DND-41 (cell line): ENCODE data around the gene CIC.

Experiments
- ATAC-seq: fragments of 200-7000 bp; cut with Tn5 transposase; 3 replicates; pipeline ENCODE4 v1.9.1; 2021; ENCODE audit warnings: low read depth; ENCODE audit not compliant: insufficient read depth
- DNase-seq: peaks from one replicate; pipeline ENCODE4 v3.0.0-alpha.2; 2020
- H2AFZ ChIP-seq: 2 replicates; pipeline ENCODE4 v1.6.0; 2012; ENCODE audit warnings: low read depth, low read length
- H3K27ac ChIP-seq: 2 replicates; pipeline ENCODE4 v1.5.1; 2012; ENCODE audit warnings: low read length, inconsistent platforms
- H3K27me3 ChIP-seq: fragments of 200-600 bp; sonication (generic); 2 replicates; pipeline ENCODE4 v1.6.0; 2012; ENCODE audit warnings: low read length, mild to moderate bottlenecking, inconsistent platforms; ENCODE audit not compliant: insufficient read depth, poor library complexity
- H3K36me3 ChIP-seq: 2 replicates; pipeline ENCODE4 v1.5.1; 2012; ENCODE audit warnings: low read length, inconsistent platforms; ENCODE audit not compliant: insufficient read depth
- H3K4me1 ChIP-seq: 2 replicates; pipeline ENCODE4 v1.5.1; 2012; ENCODE audit warnings: mild to moderate bottlenecking, low read length; ENCODE audit not compliant: insufficient read depth
- H3K4me2 ChIP-seq: 2 replicates; pipeline ENCODE4 v1.6.0; 2012; ENCODE audit warnings: mild to moderate bottlenecking, moderate library complexity, low read length, inconsistent platforms; ENCODE audit not compliant: insufficient read depth
- H3K4me3 ChIP-seq, 2 experiments: fragments of 200-600 bp in 1 of 2; shearing (Covaris generic) in 1 of 2; 2 replicates each; pipeline ENCODE4 v1.5.1; 2012 to 2016; ENCODE audit warnings: inconsistent platforms in 2 of 2, low read length in 2 of 2, mild to moderate bottlenecking in 2 of 2, low read depth in 1 of 2, moderate library complexity in 1 of 2
- H3K79me2 ChIP-seq: 2 replicates; pipeline ENCODE4 v1.6.0; 2012; ENCODE audit warnings: low read length, inconsistent platforms; ENCODE audit not compliant: insufficient read depth
- H3K9ac ChIP-seq: 2 replicates; pipeline ENCODE4 v1.6.0; 2012; ENCODE audit warnings: low read depth, mild to moderate bottlenecking, inconsistent platforms, low read length, moderate library complexity
- H3K9me3 ChIP-seq: 2 replicates; pipeline ENCODE4 v1.5.1; 2012; ENCODE audit warnings: low read length, moderate library complexity, mild to moderate bottlenecking, inconsistent platforms; ENCODE audit not compliant: insufficient read depth, severe bottlenecking
- H4K20me1 ChIP-seq: 2 replicates; pipeline ENCODE4 v1.6.0; 2012; ENCODE audit warnings: low read length; ENCODE audit not compliant: insufficient read depth
- CTCF ChIP-seq: IDR thresholded peaks from 2 replicates; pipeline ENCODE4 v1.5.1; 2012; ENCODE audit warnings: borderline replicate concordance, low read length, moderate library complexity, mild to moderate bottlenecking; ENCODE audit not compliant: poor library complexity, severe bottlenecking; ENCODE audit errors: extremely low read depth
- EZH2 ChIP-seq: IDR thresholded peaks from 3 replicates; pipeline ENCODE4 v1.6.1; 2012; ENCODE audit warnings: borderline replicate concordance, low read depth, mild to moderate bottlenecking, moderate library complexity, low read length, inconsistent platforms; ENCODE audit not compliant: severe bottlenecking

The CIC gene

GRCh38 chr19:42272989-42273406 lies 3.9 kb downstream of the CIC start:
- ATAC-seq (no peak), DNase-seq (no peak)
- peaks cover 28% of the 10 kb centered on the region for H3K79me2 ChIP-seq
- peaks cover 42% of the 10 kb centered on the region for H3K36me3 ChIP-seq
- peaks cover 16% of the 10 kb centered on the region for H3K4me1 ChIP-seq
- no peaks in the 10 kb centered on the region for H3K27me3 ChIP-seq
- no peak for TF ChIP-seq EZH2
- TF ChIP-seq CTCF: no peak
- H3K4me3 ChIP-seq: no peak overlapping the region
- no peaks in the 10 kb centered on the region for H3K9me3 ChIP-seq
- no peak overlapping the region for H3K4me2 ChIP-seq
- H2AFZ ChIP-seq: no peak overlapping the region
- H3K27ac ChIP-seq: no peak overlapping the region
- no peak overlapping the region for H3K9ac ChIP-seq
- H4K20me1 ChIP-seq: no peaks in the 10 kb centered on the region

DNA sequence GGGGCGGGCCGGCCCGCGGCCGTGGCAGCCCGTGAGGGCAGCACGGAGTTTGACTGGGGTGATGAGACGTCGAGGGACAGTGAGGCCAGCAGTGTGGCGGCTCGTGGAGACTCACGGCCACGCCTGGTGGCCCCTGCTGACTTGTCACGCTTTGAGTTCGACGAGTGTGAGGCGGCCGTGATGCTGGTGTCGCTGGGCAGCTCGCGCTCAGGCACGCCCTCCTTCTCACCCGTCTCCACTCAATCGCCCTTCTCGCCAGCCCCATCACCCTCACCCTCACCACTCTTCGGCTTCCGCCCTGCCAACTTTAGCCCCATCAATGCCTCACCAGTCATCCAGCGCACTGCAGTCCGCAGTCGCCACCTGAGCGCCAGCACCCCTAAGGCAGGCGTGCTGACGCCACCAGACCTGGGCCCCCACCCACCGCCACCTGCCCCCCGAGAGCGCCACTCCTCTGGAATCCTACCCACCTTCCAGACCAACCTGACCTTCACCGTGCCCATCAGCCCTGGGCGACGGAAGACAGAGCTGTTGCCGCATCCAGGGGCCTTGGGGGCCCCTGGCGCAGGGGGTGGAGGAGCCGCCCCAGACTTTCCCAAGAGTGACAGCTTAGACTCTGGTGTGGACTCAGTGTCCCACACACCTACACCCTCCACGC lies 4.5 kb downstream of the CIC start:
- Histone ChIP-seq H3K36me3 (peaks cover 42% of the 10 kb centered on the region), H3K4me3 (no peak overlapping the region), H3K27me3 (no peaks in the 10 kb centered on the region), H3K4me1 (peaks cover 21% of the 10 kb centered on the region), H3K27ac (no peak overlapping the region), H3K79me2 (peaks cover 28% of the 10 kb centered on the region), H3K9ac (no peak overlapping the region), H4K20me1 (no peaks in the 10 kb centered on the region), H3K9me3 (no peaks in the 10 kb centered on the region), H2AFZ (no peak overlapping the region), H3K4me2 (no peak overlapping the region)
- TF ChIP-seq EZH2: no peak
- no peak for TF ChIP-seq CTCF
- no peak for ATAC-seq
- DNase-seq: no peak

GRCh38 chr19:42274065-42274682 lies 5.1 kb downstream of the CIC start:
- H3K4me2 ChIP-seq: no peak overlapping the region

More at GRCh38 chr19:42274065-42274682, 5.1 kb downstream of the CIC start:
- DNase-seq: no peak
- H3K4me3 ChIP-seq: no peak overlapping the region
- H3K9me3 ChIP-seq: no peaks in the 10 kb centered on the region
- H3K36me3 ChIP-seq: peaks cover 42% of the 10 kb centered on the region
- peaks cover 27% of the 10 kb centered on the region for H3K4me1 ChIP-seq
- no peak overlapping the region for H2AFZ ChIP-seq
- no peak for TF ChIP-seq CTCF
- no peak for TF ChIP-seq EZH2
- no peak for ATAC-seq
- no peaks in the 10 kb centered on the region for H3K27me3 ChIP-seq
- no peak overlapping the region for H3K9ac ChIP-seq
- no peaks in the 10 kb centered on the region for H4K20me1 ChIP-seq
- peaks cover 34% of the 10 kb centered on the region for H3K79me2 ChIP-seq
- H3K27ac ChIP-seq: no peak overlapping the region
